Activated CD4-positive, CD25-positive, alpha-beta regulatory T cell treated with anti-CD3 and anti-CD28 coated beads, Interleukin-2, amount 50 U/mL, for 72 hours (primary cell): ENCODE data around the gene TRIOBP.

Experiments used
- DNase-seq: peaks from one replicate; pipeline ENCODE4 v3.0.0; 2021

The TRIOBP gene

GRCh38 chr22:37750596-37751162 is 53.8 kb downstream of the TRIOBP start:
- no peak for DNase-seq

- DNase-seq = no peak
Observed at GRCh38 chr22:37751449-37752188, 54.8 kb downstream of the TRIOBP start.

- no peak for DNase-seq
Observed at GRCh38 chr22:37752189-37753087, 55.6 kb downstream of the TRIOBP start.

GRCh38 chr22:37753746-37754145 is 56.9 kb downstream of the TRIOBP start:
- DNase-seq = no peak

GRCh38 chr22:37757663-37758062 is 60.8 kb downstream of the TRIOBP start:
- no peak for DNase-seq

GRCh38 chr22:37758694-37759093 is 61.8 kb downstream of the TRIOBP start:
- no peak for DNase-seq

- DNase-seq = no peak
Observed at GRCh38 chr22:37759281-37759680, 62.4 kb downstream of the TRIOBP start.

GRCh38 chr22:37760152-37760551 is 63.3 kb downstream of the TRIOBP start:
- no peak for DNase-seq

GRCh38 chr22:37762389-37762836 is 65.6 kb downstream of the TRIOBP start:
- no peak for DNase-seq

GRCh38 chr22:37763012-37763411 is 66.2 kb downstream of the TRIOBP start:
- DNase-seq = no peak

GRCh38 chr22:37763652-37764051 is 66.8 kb downstream of the TRIOBP start:
- DNase-seq = no peak

GRCh38 chr22:37764622-37765021 is 67.8 kb downstream of the TRIOBP start:
- DNase-seq = no peak

GRCh38 chr22:37765498-37765897 is 68.7 kb downstream of the TRIOBP start:
- DNase-seq = no peak

- DNase-seq = no peak
Observed at GRCh38 chr22:37765953-37766576, 69.2 kb downstream of the TRIOBP start.

GRCh38 chr22:37768273-37768672 is 71.4 kb downstream of the TRIOBP start:
- DNase-seq = no peak

GRCh38 chr22:37769056-37769455 is 72.2 kb downstream of the TRIOBP start:
- DNase-seq = no peak

GRCh38 chr22:37771081-37771480 is 74.2 kb downstream of the TRIOBP start:
- DNase-seq = no peak

GRCh38 chr22:37771702-37772427 is 75.0 kb downstream of the TRIOBP start:
- DNase-seq = no peak

- DNase-seq = no peak
Observed at GRCh38 chr22:37774728-37775127, 77.9 kb downstream of the TRIOBP start.

GRCh38 chr22:37775785-37776638 is 79.2 kb downstream of the TRIOBP start:
- no peak for DNase-seq

GRCh38 chr22:37776639-37777005 is 79.8 kb downstream of the TRIOBP start:
- DNase-seq = no peak
